ENCODE data around the gene NTN1.

Gene NTN1

DNA sequence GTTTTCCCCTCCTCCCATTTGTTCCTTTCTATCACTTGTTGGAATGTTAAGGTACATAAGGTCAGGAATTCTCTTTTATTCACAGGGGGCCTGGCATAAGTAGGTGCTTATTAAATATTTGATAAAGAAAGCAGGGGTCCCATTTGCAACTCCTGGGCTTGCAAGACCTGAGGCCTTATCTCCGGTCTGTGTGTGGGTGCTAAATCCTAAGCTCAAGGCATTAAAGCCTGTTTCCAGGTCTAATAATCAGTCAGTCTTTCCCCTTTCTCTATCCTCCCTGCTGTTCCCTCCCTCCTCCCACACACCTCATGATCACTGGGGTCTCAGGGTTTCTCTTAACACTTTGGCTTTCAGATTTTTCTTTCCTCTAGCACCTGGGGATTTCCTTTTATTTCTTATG lies 17.1 kb downstream of the NTN1 start:
- DNase-seq, result no peak

GRCh38 chr17:9044772-9045463 lies 23.6 kb downstream of the NTN1 start:
- no peak for DNase-seq

DNA sequence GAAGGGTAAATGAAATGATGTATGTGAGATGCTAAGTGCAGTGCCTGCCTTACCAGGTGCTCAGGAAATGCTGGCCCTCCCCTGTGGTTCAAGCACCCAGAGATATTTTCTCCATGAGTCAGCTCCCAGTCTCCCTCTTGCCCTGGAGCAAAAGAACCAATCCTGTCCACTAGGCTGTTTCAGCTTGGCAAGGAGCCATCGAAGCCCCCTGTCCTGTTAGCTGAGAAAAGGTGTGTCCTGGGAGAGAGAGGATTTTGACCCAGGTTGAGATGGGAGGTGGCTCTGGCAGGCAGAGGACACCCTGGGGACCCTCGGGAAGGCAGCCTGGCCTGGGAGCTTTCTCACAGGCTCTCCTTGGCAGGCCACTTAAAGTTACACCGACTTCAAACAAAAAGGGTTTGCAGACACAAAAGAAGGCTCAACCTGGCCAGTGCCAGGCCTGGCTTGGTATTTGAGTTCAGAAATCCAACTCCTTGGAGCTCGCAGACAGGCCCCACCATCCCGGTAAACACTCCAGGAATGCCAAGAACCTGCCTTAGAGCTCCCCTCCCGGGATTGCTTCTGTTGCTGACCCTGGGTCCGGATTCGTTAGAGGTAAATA lies 29.6 kb downstream of the NTN1 start:
- DNase-seq, result no peak

DNA sequence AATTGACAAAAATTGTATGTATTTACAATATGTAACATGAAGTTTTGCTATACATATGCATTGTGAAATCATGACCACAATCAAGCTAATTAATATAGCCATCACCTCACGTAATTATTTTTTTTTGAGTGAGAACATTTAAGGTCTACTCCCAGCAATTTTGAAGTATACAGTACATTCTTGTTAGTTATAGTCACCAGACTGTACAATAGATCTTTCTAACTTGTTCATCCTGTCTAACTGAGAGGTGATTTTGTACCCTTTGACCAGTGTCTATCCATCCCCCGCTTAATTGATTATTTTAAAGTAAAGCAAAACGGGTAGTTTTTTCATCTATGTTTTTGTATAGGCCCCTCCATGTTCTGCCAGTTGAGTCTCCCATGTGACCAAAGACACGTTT lies 30.3 kb downstream of the NTN1 start:
- no peak for DNase-seq

DNA sequence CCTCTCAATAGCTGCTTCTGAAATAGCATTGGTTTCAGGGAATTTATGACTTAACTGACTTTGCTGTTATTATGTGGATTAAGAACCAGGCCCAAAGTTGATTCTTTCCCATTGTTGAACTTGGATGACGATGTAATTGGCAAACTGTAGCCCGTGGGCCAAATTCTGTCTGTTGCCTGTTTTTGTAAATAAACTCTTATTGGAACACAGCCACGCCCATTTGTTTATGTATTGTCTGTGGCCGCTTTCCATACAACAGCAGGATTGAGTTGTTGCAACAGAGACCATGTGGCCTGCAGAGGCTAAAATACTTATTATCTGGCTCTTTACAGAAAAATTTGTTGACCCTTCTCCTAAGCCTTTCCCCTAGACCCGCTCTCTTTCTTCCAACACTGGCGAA lies 31.6 kb downstream of the NTN1 start:
- no peak for DNase-seq

DNA sequence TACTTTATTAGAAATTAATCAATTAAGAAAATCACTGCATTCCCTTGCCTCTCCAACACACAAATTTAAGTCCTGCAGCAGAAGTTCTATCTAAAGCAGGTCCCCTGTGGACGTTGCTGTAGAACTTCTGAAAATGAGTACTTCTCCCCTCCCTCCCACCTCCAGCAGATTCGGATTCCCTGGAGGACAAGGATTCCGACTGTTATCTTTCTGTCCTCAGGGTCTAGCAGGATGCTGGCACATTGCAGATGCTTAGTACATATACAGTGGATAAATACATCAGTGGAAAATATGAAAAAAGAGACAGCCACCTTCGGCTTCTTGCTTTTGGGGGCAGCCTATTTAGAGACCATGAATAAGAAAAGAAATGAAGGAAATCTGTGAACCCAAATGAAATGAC lies 32.1 kb downstream of the NTN1 start:
- no peak for DNase-seq

GRCh38 chr17:9054126-9054975 lies 33.0 kb downstream of the NTN1 start:
- no peak for DNase-seq

DNA sequence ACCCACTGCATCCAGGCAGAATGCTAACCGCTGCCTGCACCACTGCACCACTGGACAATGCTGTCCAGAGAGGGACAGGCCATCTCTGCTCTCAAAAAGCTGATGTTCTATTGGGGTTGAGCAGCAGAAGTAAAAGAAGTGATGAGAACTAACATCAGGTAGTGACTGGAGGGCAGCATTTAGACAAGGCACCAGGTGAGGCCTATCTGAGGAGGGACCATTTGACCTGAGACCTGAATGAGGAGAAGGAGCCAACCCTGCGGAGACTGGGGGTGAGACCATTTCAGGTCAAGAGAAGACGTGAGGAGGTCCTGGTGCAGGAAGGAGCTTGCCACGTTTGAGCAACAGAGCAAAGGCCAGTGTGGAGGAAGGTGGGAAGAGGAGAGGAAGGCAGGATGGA lies 34.0 kb downstream of the NTN1 start:
- DNase-seq, result no peak

DNA sequence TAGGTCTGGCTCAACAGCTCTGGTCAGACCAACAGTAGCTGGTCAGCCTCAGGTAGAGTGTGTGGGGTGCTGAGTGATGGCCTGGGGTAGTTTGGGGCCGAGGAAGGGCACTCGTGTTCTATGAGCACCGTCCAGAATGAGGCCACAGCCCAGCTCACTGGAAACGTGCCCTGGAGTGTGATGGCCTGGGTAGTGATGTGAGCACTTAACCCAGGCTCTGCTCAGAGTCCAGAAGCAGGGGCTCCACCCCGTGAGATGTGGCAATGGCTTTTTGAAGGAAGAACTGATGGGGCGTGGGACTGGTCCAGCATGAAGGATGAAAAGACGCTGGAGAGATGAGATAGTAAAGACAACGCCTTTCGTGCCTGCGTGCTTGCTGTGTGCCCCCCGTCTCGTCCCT lies 35.3 kb downstream of the NTN1 start:
- DNase-seq, result no peak

- DNase-seq, result no peak
Observed at GRCh38 chr17:9057310-9057709, 36.0 kb downstream of the NTN1 start.

DNA sequence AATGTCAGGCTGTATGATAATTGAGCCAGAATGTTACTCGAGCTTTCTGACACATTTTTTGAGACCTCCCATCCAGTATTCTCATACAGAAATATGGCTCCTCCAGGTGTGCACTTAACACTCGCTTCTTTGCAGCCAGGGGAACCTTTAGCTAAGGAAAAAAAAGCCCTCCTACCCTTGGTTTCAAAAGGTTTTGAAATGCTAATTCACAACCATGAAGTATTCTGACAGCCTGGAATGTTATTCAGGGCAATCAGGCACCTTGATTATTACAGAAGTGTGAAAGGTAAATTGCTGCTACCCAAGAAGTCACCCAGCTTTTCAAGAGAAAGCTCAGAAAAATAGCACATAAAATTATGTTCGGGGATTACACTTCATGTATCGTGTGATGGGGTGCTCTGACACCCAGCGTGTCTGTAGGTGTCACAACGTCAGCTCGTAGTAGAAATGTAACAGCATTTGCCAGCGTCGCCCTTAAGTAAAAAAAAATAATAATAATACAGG lies 41.1 kb downstream of the NTN1 start:
- DNase-seq, result no peak

- no peak for DNase-seq
Observed at GRCh38 chr17:9064311-9064834, 43.1 kb downstream of the NTN1 start.

DNA sequence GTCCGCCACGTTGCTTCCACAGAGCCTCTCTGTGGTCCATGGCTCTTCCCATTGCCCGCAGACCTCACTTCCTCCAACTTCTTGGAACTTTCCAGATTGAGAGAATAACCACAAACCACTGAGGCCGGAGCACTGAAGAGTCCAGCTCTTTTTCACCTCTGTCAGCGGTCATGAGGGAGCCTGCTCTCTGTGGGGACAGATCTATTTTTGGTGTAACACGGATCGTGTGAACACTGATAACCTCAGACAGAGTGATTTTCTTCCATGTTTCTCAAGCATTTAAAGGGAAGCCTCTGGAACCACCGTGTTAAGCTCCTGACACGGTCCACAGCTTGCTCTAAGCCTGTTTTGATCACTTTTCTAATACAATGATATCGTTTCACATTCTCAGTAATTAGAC lies 49.7 kb downstream of the NTN1 start:
- no peak for DNase-seq

DNA sequence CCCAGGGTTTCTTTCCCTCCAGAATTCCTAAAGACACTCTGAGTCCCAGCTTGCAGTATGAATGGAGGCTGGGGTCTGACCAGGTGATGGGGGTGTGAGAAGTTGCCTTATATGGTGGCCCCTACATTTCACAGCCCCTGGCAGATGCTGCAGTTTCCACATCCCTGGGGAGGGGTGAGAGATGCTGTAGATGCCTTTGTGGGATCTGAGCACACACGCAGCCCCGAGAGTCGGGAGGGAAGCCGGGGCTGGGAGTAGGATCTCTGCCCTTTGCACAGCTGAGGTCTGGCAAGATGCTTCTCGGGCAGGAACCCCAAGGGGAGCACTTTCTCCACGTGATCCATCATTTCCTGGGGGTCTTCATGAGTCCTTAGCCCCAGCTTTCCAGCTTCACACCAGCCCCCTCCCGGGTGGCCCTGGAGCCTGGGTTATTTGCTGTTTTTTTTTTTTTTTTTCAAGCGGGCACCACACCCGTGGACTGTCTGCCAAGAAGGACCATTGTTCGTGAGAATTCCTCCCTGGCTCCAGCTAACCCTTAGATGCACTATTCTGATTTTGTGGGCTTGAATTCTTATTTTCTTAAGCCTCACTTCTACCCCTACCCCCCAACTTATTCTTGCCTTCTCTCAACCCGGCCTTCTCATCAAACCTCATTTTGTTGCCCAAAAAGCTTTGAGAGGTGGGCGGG lies 50.6 kb downstream of the NTN1 start:
- no peak for DNase-seq

- no peak for DNase-seq
Observed at GRCh38 chr17:9072696-9073339, 51.5 kb downstream of the NTN1 start.

GRCh38 chr17:9074131-9074530 lies 52.8 kb downstream of the NTN1 start:
- DNase-seq, result no peak

DNA sequence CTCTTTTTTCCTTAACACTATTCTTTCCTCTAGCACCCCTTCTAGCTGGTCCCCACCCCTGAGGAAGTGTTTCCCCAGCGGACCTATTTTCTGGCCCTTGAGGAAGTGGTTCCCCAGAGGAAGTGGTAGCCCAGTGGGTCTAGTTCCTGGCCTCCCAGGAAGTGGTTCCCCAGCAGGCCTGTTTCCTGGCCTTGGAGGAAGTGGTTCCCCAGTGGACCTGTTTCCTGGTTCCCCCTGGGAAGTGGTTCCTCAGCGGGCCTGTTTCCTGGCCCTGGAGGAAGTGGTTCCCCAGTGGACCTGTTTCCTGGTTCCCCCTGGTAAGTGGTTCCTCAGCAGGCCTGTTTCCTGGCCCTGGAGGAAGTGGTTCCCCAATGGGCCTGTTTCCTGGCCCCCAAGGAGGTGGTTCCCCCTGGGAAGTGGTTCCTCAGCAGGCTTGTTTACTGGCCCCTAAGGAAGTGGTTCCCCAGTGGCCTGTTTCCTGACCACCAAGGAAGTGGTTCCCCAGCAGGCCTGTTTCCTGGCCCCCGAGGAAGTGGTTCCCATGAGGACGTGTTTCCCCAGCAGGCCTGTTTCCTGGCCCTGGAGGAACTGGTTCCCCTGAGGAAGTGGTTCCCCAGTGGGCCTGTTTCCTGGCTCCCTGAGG lies 58.3 kb downstream of the NTN1 start:
- DNase-seq, result no peak

GRCh38 chr17:9080296-9080914 lies 59.1 kb downstream of the NTN1 start:
- no peak for DNase-seq

DNA sequence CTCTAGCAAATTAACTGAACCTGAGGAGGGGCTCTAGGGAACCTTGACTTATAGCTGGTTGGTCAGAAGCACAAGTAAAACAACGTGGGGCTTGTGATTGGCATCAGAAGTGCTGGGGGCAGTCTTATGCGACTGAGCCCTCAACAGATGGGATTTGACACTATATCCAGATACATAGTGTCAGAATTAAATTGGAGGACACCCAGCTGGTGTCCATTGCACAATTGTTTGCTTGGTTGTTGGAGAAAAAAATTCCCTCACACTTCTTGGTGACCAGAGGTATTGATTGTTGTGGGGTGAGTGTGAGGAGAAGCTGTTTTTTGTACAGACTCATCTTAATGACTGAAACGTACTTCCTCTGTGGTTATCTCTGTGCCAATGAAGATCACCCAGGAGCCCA lies 59.7 kb downstream of the NTN1 start:
- no peak for DNase-seq

DNA sequence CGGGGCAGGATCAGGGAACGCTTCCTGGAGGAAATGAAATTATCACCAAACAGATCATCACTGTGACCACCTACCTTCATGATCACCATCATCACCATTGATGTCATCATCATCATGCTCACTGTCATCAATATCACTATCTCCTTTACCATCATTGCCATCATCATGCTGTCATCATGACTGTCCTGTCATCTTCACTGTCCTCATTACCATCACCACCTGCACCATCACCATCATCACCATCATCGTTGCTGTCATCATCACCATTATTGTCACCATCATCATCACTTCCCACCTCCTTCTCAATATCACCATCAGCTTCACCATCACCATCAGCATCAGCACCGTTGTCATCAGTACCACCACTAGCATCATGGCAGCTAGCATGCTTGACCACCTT lies 65.3 kb downstream of the NTN1 start:
- DNase-seq, result no peak

- no peak for DNase-seq
Observed at GRCh38 chr17:9087921-9088320, 66.6 kb downstream of the NTN1 start.
